GM10266 (cell line): ENCODE data around the gene ATXN3L.

Experiments
- DNase-seq: peaks from one replicate; pipeline ENCODE4 v3.0.0; 2012; ENCODE audit errors: extremely low spot score
- TF ChIP-seq, protein P1 (sequence below): IDR thresholded peaks from 2 replicates; pipeline ENCODE4 v1.5.1; 2012; ENCODE audit warnings: mild to moderate bottlenecking, low read depth; ENCODE audit not compliant: control insufficient read depth, insufficient read depth; ENCODE audit errors: missing control alignments

ATXN3L gene

DNA sequence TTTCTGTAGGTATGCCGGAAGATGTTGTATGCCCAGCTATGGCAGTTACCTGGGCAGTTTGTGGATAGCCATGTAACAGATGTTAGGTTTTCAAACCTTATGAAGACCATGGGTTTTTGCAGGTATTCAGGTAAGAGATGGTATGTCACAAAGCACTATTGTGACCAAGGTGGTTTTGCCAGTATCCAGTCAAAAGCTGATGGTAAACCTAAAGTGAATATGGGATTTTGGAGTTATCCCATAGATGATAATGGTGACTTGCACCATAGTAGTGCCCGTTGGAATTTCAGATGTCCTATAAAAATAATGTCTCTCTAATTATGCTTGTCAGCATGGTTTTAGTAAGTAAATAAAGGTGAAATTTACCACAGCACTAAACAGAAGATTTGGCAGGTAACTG, at the start of gene ATXN3L:
Gene ATXN3L, minus strand, starts transcription at position 101 of the 400 bp plus-strand sequence. CDS start 119 bp downstream, outside the sequence.
- TF ChIP-seq, protein P1, sequence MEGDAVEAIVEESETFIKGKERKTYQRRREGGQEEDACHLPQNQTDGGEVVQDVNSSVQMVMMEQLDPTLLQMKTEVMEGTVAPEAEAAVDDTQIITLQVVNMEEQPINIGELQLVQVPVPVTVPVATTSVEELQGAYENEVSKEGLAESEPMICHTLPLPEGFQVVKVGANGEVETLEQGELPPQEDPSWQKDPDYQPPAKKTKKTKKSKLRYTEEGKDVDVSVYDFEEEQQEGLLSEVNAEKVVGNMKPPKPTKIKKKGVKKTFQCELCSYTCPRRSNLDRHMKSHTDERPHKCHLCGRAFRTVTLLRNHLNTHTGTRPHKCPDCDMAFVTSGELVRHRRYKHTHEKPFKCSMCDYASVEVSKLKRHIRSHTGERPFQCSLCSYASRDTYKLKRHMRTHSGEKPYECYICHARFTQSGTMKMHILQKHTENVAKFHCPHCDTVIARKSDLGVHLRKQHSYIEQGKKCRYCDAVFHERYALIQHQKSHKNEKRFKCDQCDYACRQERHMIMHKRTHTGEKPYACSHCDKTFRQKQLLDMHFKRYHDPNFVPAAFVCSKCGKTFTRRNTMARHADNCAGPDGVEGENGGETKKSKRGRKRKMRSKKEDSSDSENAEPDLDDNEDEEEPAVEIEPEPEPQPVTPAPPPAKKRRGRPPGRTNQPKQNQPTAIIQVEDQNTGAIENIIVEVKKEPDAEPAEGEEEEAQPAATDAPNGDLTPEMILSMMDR, result no peak
- DNase-seq, result no peak

DNA sequence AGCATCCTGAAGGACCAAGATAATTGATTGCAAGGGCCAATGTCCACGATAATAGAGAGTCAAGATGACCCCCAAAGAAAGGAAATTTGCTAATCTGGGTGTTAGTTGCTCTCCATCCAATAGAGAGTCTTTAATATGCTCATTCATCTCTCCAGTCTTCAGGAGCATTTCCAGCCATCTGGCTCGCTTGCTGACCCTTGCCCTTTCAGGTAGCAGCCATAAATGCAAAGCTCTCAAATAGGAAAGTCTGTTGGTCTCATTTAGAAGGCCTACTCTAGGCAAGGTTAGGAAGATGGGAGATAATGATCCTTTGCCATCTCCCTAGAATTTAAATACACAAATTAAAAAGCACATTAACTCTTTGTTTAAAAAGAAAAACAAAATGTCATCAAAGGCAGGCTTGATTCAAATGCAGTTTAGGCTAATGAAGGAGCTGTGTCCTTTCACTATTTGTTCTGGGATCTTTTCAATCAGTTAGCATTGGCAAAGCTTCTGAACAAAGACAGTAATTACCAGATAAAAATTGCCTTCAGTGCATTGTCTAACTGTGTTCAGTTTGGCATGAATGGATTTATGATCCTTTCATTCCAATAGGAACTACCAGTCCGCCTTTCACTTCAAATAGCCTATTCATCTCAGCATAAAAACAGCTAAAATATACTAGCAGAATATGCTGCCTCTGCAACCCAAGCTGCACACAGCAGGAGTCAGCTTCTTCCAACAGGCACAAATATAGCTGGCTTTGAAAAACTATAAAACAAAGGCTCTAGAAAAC, 49.6 kb upstream of the ATXN3L start:
- TF ChIP-seq, protein P1, result no peak
- DNase-seq, result no peak

- no peak for DNase-seq
- TF ChIP-seq, protein P1, result no peak
These were observed 48.1 kb upstream of the ATXN3L start for GRCh38 chrX:13367950-13368349.

- TF ChIP-seq, protein P1, result no peak
- no peak for DNase-seq
These were observed 46.8 kb upstream of the ATXN3L start for GRCh38 chrX:13366698-13367097.

- TF ChIP-seq, protein P1, result no peak
- DNase-seq, result no peak
These were observed 45.3 kb upstream of the ATXN3L start for GRCh38 chrX:13365161-13365560.

GRCh38 chrX:13364230-13364857, 44.5 kb upstream of the ATXN3L start:
- no peak for DNase-seq

More at GRCh38 chrX:13364230-13364857, 44.5 kb upstream of the ATXN3L start:
- TF ChIP-seq, protein P1, result no peak
